GM18867 (cell line): Measurements from ENCODE around the gene DST.
A peak's percentile ranks its signal among the peaks of the same experiment; 100 is the strongest.
"Not testable (repeated sequence)": the region's sequence is repeated elsewhere in the genome, so short reads cannot be mapped to it uniquely, and the experiment has no call there.

ENCODE experiments used
- ATAC-seq: cut with Tn5 transposase; IDR thresholded peaks from one replicate; pipeline ENCODE4 v1.9.1; 2021; ENCODE audit warnings: mild to moderate bottlenecking, moderate library complexity; ENCODE audit not compliant: unreplicated experiment

The DST gene

DNA sequence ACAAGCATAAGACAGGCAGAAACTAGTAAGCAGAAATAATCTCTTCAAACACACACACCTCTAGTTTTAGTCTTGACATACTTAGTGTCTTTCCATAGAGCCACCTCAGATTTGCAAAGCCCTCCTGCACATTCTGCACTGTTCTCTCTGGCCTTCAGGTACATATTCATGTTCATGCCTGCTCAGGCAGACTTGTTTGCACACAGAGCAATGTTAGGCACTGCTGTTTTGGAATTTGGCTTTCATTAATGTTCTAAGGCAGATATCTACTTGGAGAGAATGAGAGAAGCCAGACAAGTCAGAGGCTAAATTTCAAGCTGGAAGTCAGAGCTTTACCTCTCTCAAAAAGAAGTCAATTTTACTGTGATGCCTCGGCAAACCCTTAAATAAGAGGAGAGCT, 21.3 kb upstream of the DST start:
- ATAC-seq = no peak

DNA sequence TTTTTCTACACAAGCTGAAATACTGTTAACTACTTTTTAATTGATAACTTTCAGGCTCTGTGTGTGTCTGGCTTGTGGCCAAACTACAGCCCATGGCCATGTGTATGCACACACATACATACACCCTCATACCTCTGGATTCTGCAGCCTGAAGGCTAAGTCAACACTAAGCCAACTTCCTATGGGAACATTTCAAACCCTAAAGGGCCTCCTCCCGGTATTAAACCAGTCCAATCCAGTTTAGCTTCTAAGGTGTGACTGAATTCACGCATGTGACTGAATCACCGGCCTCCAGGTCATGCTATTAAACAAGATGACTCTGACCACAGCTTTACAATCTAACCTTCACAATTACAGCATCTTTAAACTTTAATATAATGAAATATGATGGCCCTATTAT, 20.7 kb upstream of the DST start:
- ATAC-seq = no peak

GRCh38 chr6:56661338-56661737, 18.6 kb upstream of the DST start:
- ATAC-seq = not testable (repeated sequence)

DNA sequence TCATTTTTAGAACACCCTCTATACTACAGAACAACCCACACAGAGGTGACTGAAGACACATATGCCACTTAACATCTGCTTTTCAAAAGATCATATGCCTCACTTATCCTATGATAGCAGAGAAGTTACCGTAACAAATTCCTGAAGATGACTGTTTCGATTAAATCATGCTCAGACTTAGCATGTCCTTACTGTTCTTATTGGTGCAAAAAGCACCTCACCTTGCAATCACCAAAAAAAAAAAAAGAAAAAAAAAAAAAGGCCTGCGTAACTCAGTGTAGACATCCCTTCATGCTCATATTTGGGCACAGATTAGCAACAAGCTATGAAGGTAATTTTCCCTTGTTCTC, 17.7 kb upstream of the DST start:
- no peak for ATAC-seq

DNA sequence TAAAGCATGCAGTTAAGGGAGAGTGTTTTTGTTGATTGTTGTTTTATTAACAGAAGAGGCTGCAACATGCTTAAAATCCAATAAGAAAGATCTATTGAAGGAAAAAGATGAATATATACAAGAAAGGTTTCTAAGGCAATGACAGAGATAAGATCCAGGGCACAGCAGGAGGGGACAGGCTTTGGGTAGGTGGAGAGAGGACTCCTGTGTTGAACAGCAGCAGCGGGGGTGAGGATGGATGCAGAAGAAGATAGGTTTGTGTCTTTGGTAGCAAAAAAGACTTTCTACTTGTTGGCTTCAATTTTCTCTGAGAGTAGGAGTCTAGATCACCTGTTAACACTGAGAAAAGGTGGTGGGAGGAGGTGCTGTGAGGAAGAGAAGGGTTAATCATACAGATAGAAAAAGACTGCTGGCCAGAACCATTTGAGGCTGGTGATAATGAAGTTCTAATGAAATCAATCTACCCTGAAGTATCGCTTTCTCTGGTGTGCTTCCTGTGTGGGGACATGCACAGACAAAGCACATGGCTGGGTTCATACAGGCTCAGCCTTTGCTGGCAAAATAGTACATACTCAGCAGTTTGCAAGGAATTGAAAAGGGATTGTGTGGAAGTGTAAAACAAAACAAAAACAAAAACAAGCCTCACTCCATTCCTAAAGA, 17.2 kb upstream of the DST start:
- peak; percentile 91 for ATAC-seq

DNA sequence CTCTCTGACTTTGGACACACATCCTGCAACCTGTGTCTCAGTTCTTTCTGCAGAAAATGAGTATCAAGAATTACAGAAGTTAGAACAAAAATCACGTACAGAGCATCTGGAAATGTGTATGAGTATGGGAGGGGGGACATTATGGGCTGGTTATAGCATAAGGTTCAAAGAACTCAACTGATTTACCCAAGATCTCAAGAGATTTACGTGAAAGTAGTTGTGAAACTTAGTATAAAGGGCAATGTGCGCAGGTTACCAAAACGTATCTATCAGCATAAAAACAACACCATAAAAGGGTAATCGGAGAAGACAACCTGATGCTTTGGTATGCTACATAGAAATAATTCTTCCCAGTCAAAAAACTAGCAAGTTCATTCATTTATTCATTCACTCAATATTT, 15.6 kb upstream of the DST start:
- ATAC-seq = no peak

DNA sequence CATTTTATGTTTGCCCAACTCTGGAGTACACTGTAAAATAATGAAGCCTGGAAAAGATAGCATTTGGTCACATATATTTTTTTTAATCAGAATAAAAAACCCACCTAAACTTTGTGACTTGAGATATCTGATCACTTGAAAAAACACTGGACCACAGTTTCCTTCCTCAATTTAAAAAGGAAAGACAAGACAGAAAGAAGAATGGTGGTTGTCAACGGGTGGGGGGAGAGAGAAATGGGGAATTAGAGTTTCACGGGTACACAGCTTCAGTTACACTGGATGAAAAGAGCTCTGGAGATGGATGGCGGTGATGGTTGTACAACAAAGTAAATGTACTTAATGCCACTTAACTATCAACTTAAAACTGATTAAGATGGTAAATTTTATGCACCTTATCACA, 14.7 kb upstream of the DST start:
- no peak for ATAC-seq

- no peak for ATAC-seq
Observed at GRCh38 chr6:56656466-56656865, 13.8 kb upstream of the DST start.

GRCh38 chr6:56655996-56656395, 13.3 kb upstream of the DST start:
- ATAC-seq = no peak

- ATAC-seq = no peak
Observed at GRCh38 chr6:56655249-56655648, 12.6 kb upstream of the DST start.

- ATAC-seq = no peak
Observed at GRCh38 chr6:56652994-56653393, 10.3 kb upstream of the DST start.

DNA sequence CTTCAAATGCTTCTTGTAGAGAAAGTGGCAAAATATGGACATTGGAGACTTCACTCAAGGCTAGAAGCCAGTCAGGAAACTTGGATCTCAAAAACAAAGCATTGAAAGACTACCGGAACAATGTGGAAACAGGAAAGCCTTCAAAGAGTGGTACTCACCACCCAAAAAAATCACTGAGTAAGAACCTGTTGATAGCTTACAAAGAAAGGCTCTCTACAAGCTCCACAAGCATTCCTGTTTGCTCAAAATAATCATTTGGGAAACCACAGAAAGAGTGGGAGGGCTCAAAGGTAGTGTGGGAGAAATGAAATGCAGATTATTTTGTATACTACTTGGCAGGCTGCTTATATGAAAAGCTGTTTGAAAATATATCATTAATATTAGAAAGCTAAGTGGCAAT, 9.5 kb upstream of the DST start:
- no peak for ATAC-seq

GRCh38 chr6:56650191-56650590, 7.5 kb upstream of the DST start:
- ATAC-seq = no peak

DNA sequence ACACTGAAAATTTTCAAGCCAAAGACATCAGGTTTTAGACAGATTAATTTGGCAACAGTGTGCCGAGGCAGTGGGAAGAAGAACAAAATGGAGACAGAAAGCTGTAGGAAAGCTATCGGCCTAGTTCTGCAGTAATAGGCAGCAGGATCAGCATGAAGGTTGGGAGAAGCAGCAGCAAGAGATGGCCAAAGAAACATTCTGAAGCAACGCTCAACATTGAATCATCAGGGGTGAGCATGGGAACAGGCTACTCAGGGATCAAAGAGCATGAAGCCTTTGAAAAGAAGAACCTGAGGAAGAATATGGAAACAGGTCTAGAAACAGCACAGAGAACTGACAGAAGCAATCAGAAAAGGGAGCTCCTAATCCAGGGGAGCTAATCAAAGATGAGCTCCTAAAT, 7.1 kb upstream of the DST start:
- no peak for ATAC-seq

- ATAC-seq = no peak
Observed at GRCh38 chr6:56649053-56649769, 6.5 kb upstream of the DST start.

DNA sequence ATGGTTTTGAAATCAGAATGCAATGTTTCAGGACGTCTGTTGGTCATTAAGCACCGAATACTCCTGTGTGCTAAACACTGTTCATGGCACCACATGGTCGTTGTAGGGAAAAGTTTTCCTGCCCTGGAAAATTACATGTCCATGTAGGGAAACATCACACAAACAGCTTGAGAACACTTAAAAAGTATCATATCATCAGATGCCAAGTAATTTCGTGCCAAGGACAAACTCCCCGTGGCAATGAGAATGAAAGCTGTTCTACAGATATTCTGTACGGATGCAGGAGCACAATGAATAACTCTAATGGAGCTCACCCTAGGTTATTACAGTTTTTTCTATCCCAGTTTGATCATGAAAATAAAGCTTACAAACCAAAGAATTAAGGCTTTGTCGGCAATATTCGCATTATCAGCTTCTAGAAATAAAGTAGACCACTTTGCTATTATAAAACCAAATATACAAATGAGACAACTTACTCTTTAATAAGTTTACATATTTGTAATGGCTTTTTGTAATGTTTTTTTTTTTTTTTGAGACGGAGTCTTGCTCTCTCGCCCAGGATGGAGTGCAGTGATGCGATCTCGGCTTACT, 4.6 kb upstream of the DST start:
- no peak for ATAC-seq

DNA sequence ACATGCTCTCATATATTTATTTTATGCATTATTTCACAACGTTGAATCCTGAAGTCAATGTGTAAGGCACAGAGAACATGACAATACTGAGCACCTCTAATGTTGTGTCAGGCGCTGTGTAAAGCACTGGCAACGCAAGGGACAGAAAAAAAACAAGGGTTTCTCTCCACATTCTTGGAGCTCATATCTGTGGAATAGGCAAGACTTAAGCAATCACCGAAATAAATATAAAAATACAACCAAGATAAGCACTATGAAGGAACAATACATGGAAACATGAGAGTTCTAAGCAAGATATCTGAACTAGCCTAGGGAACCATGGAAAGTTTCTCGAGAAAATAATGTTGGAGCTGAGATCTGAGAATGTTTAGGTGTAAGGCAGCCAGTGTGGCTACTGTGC, 1.7 kb upstream of the DST start:
- ATAC-seq = no peak

- no peak for ATAC-seq
Observed at GRCh38 chr6:56643379-56644089, 845 bp upstream of the DST start.

DNA sequence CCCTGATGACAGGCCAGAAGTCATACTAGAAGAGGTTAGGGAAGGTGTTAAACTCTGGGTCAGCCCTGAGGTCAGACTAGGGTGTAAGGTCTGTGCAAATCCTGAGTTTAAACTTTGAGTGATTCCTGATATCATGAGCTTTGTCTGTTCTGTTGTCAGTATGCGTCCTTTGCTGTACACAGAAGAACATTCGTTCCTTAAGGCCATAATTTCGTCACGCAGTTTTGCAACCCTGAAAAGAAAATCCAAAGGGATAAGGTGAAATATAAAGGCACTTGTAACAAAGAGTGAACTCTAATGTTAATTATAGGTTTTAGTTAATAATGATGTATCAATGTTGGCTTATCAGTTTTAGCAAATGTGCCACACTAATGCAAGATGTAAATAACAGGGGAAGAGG, 2.3 kb downstream of the DST start:
- ATAC-seq = no peak

GRCh38 chr6:56638760-56639159, 3.9 kb downstream of the DST start:
- no peak for ATAC-seq

- ATAC-seq = no peak
Observed at GRCh38 chr6:56637640-56638039, 5.0 kb downstream of the DST start.

DNA sequence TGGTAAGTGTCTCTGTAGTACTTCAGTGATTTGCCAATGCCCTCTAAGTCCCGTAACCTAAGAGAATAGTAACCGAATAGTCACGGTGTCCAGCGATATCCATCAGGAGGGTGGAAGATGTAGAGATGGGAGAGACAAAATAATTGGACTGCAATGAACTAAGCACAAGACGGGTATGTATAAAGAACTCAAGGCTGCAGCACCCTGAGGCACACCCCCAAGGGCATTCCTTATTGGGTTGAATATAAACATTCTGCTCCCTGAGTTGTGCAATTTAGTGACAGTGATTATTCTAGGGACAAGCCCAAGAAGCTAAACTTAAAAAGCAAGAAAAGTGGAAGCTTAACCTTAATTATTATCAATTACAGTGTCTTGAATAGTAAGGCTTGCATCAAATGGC, 14.6 kb downstream of the DST start:
- ATAC-seq = no peak
